Islet precursor cell (in vitro differentiated cells): ENCODE measurements around the gene RPTOR.

ENCODE experiments used
- DNase-seq: peaks from one replicate; pipeline ENCODE4 v3.0.0-alpha.2; 2018

Gene RPTOR

GRCh38 chr17:80886641-80887573 is 342.3 kb downstream of the RPTOR start:
- DNase-seq = no peak

- no peak for DNase-seq
Measured at GRCh38 chr17:80887639-80888175, 343.1 kb downstream of the RPTOR start.

GRCh38 chr17:80888276-80889160 is 343.9 kb downstream of the RPTOR start:
- no peak for DNase-seq

- no peak for DNase-seq
Measured at GRCh38 chr17:80889231-80890195, 344.9 kb downstream of the RPTOR start.

- no peak for DNase-seq
Measured at GRCh38 chr17:80890196-80890920, 345.7 kb downstream of the RPTOR start.

- DNase-seq = no peak
Measured at GRCh38 chr17:80890921-80891396, 346.3 kb downstream of the RPTOR start.

- peak; percentile 88 for DNase-seq
Measured at GRCh38 chr17:80891397-80892018, 346.9 kb downstream of the RPTOR start.

- DNase-seq = peak; percentile 93
Measured at GRCh38 chr17:80892019-80892855, 347.6 kb downstream of the RPTOR start.

GRCh38 chr17:80892900-80893603 is 348.4 kb downstream of the RPTOR start:
- no peak for DNase-seq

GRCh38 chr17:80893604-80894438 is 349.2 kb downstream of the RPTOR start:
- no peak for DNase-seq

GRCh38 chr17:80894439-80894721 is 349.7 kb downstream of the RPTOR start:
- DNase-seq = no peak

GRCh38 chr17:80894726-80895125 is 350.1 kb downstream of the RPTOR start:
- no peak for DNase-seq

GRCh38 chr17:80895366-80895765 is 350.7 kb downstream of the RPTOR start:
- DNase-seq = no peak

GRCh38 chr17:80898716-80899115 is 354.1 kb downstream of the RPTOR start:
- DNase-seq = no peak

- peak; percentile 75 for DNase-seq
Measured at GRCh38 chr17:80899402-80900268, 355.0 kb downstream of the RPTOR start.

- no peak for DNase-seq
Measured at GRCh38 chr17:80901319-80901718, 356.7 kb downstream of the RPTOR start.

- DNase-seq = no peak
Measured at GRCh38 chr17:80902197-80902962, 357.7 kb downstream of the RPTOR start.
